ENCODE results near the gene ARHGEF9. TPM values are rescaled to one million over a fixed set of nuclear protein-coding genes. Genes with fewer than 3 reads are reported as not detected.
"Not testable (repeated sequence)": the region's sequence is repeated elsewhere in the genome, so short reads cannot be mapped to it uniquely, and the experiment has no call there.

Gene ARHGEF9
- total RNA-seq: 10.3 TPM

GRCh38 chrX:63784902-63785707 is at the start of gene ARHGEF9:
ARHGEF9 (minus strand) TSS chrX:63785214; CDS start chrX:63785145, 69 bp downstream.
- intact Hi-C loops (cut with DNase I): no loop called here
- DNase-seq (ENCODE audit: extremely low spot score in 2 of 2): no peak
- Histone ChIP-seq H3K9me3 (no peaks in the 10 kb centered on the region), H3K4me1 (no peaks in the 10 kb centered on the region), H3K4me3 (peak within 1 kb of the TSS; percentile 42 to 55), H3K27me3 (peaks cover 5% of the 10 kb centered on the region), H3K36me3 (no peaks in the 10 kb centered on the region), H3K27ac (peak within 1 kb of the TSS; percentile 30)
- TF ChIP-seq, protein P1, sequence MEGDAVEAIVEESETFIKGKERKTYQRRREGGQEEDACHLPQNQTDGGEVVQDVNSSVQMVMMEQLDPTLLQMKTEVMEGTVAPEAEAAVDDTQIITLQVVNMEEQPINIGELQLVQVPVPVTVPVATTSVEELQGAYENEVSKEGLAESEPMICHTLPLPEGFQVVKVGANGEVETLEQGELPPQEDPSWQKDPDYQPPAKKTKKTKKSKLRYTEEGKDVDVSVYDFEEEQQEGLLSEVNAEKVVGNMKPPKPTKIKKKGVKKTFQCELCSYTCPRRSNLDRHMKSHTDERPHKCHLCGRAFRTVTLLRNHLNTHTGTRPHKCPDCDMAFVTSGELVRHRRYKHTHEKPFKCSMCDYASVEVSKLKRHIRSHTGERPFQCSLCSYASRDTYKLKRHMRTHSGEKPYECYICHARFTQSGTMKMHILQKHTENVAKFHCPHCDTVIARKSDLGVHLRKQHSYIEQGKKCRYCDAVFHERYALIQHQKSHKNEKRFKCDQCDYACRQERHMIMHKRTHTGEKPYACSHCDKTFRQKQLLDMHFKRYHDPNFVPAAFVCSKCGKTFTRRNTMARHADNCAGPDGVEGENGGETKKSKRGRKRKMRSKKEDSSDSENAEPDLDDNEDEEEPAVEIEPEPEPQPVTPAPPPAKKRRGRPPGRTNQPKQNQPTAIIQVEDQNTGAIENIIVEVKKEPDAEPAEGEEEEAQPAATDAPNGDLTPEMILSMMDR (IDR thresholded peaks at IDR 0.05): no peak
- no peak for TF ChIP-seq POLR2A (IDR thresholded peaks at IDR 0.05)
- no peak for TF ChIP-seq POLR2AphosphoS5 (IDR thresholded peaks at IDR 0.05; ENCODE audit: insufficient read depth in 1 of 2, low read depth in 1 of 2)

GRCh38 chrX:63825446-63825845 is 40.4 kb upstream of the ARHGEF9 start:
- not testable (repeated sequence) for H3K27ac ChIP-seq; H3K4me1 ChIP-seq; H3K27me3 ChIP-seq; H3K4me3 ChIP-seq; DNase-seq (ENCODE audit: extremely low spot score in 2 of 2); H3K36me3 ChIP-seq; H3K9me3 ChIP-seq
- intact Hi-C loops (cut with DNase I): loop anchor here (5.0 kb wide), 1 partner anchor 1238 kb away; no protein-coding TSS in a partner anchor

- intact Hi-C loops (cut with DNase I): no loop called here
- H3K36me3 ChIP-seq: no peaks in the 10 kb centered on the region
- no peak overlapping the region for H3K4me3 ChIP-seq
- H3K27me3 ChIP-seq: no peaks in the 10 kb centered on the region
- no peaks in the 10 kb centered on the region for H3K4me1 ChIP-seq
- H3K27ac ChIP-seq: no peak overlapping the region
- no peak for TF ChIP-seq POLR2A (IDR thresholded peaks at IDR 0.05)
- TF ChIP-seq, protein P1 (IDR thresholded peaks at IDR 0.05): no peak
- TF ChIP-seq POLR2AphosphoS5 (IDR thresholded peaks at IDR 0.05; ENCODE audit: insufficient read depth in 1 of 2, low read depth in 1 of 2): no peak
- DNase-seq (ENCODE audit: extremely low spot score in 2 of 2): no peak
- no peaks in the 10 kb centered on the region for H3K9me3 ChIP-seq
These were observed 33.1 kb upstream of the ARHGEF9 start for GRCh38 chrX:63818156-63818555.

DNA sequence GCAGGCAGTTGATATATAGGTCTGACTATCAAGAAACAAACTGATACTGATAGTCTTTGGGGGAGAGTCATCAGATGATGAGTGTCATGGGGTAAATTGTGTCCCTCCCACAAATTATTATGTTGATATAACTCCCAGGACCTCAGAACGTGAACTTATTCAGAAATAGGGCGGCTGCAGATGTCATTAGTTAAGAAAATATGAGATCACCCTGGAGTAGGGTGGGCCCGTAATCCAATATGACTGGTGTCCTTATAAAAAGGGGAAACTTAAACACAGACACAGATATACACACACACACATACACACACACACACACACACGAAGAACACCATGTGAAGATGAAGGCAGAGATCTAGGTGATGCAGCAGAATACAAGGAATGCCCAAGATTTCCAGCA is 32.7 kb upstream of the ARHGEF9 start:
- no peak overlapping the region for H3K27ac ChIP-seq
- DNase-seq (ENCODE audit: extremely low spot score in 2 of 2): no peak
- intact Hi-C loops (cut with DNase I): no loop called here
- no peaks in the 10 kb centered on the region for H3K4me1 ChIP-seq
- H3K36me3 ChIP-seq: no peaks in the 10 kb centered on the region
- H3K9me3 ChIP-seq: no peaks in the 10 kb centered on the region
- no peaks in the 10 kb centered on the region for H3K27me3 ChIP-seq
- TF ChIP-seq POLR2AphosphoS5 (IDR thresholded peaks at IDR 0.05; ENCODE audit: insufficient read depth in 1 of 2, low read depth in 1 of 2): no peak
- TF ChIP-seq, protein P1 (IDR thresholded peaks at IDR 0.05): no peak
- TF ChIP-seq POLR2A (IDR thresholded peaks at IDR 0.05): no peak
- H3K4me3 ChIP-seq: no peak overlapping the region

- DNase-seq (ENCODE audit: extremely low spot score in 2 of 2): no peak
- Histone ChIP-seq H3K36me3 (no peaks in the 10 kb centered on the region), H3K4me1 (no peaks in the 10 kb centered on the region), H3K9me3 (no peaks in the 10 kb centered on the region), H3K4me3 (no peak overlapping the region), H3K27me3 (no peaks in the 10 kb centered on the region), H3K27ac (no peak overlapping the region)
- TF ChIP-seq, protein P1 (IDR thresholded peaks at IDR 0.05): no peak
- intact Hi-C loops (cut with DNase I): no loop called here
These were observed 27.8 kb upstream of the ARHGEF9 start for GRCh38 chrX:63812823-63813222.

Data from vagina (tissue), 2 donors.